HG03066 (cell line): ENCODE results near the gene OPN3.

Experiments used
- ATAC-seq: cut with Tn5 transposase; IDR thresholded peaks from one replicate; pipeline ENCODE4 v1.9.1; 2021; ENCODE audit warnings: low read depth; ENCODE audit not compliant: unreplicated experiment

Gene OPN3

DNA sequence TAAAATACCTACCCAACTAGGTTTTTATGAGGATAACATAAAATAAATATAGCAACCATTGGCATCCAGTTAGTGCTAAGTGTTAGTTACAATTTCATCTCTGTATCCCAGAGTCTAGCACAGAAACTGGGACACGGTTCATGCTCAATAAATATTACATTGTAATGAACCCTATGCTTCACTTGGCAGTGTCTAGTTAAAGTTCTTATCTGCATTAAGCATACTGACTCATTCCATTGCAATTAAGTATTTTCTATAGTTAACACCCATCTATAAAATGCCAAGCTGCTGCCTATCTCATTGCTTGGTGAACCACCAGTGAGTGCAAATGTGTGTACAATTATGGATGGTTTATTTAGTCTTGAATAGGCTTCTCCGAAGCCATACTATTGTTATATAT is 15.2 kb downstream of the OPN3 start:
- ATAC-seq, result no peak

- ATAC-seq, result no peak
These were observed 17.5 kb downstream of the OPN3 start for GRCh38 chr1:241622669-241623068.

- no peak for ATAC-seq
These were observed 22.7 kb downstream of the OPN3 start for GRCh38 chr1:241617426-241617825.

DNA sequence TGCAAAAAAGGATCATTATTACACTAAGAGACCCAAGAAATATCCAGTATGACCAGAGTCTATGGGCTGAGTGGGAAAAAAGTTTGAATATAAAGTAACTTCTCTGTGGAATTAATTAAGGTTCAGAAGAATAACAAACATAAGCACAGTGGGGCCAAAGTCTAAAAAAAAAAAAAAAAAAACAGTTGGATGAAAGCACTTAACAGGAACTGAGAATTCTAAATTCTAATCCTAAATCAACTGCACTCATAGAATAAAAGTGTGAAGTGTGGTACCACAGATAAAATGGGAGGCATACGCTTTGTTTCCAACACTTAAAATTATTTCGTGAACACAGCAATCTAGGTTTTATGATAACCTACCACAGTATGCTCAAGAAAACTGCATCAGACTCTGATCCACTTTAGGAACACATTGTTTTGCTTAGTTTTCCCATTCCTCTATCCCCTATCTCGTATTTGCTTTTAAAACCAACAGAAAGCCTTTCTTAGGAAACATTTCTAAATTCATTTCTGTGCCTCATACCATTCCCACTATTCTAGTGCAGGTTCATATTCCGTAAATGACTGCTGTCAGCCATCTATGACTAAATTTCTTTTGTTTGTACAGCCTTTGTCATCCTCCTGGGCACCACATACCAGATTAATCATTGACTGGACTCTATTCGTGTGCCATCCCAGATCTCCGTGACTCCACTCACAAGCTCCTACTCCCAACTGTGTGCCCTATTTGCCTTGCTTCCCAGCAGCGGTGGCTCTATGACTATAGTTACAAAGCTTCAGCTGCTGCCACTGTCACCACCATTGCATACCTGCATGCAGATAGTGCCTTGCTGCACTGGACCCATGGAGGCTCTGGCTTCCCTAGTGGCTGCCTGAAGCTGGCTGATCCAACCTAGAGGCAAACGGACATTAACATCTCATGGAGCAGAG is 24.9 kb downstream of the OPN3 start:
- no peak for ATAC-seq

- no peak for ATAC-seq
These were observed 25.6 kb downstream of the OPN3 start for GRCh38 chr1:241614572-241614971.

GRCh38 chr1:241614144-241614543 is 26.0 kb downstream of the OPN3 start:
- no peak for ATAC-seq

- ATAC-seq, result no peak
These were observed 27.4 kb downstream of the OPN3 start for GRCh38 chr1:241612533-241613477.

DNA sequence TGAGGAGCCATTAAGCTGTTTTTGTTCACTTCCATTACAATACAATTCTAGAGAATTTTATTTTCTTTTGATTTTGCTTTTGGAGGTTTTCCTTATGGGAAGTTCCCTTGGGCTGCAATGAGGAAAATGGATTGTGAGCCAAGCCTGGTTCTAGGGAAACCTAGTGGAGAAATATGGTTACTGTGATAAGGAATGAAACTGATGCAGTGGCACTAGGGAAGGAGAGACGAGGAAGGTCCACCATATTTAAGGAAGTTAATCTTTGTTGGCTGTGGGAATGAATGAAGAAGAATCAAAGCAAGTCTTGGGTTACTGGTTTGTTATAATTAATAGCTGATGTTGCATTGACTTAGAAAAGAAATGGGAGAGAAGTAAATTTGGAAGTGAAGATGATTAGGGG is 28.4 kb downstream of the OPN3 start:
- no peak for ATAC-seq

DNA sequence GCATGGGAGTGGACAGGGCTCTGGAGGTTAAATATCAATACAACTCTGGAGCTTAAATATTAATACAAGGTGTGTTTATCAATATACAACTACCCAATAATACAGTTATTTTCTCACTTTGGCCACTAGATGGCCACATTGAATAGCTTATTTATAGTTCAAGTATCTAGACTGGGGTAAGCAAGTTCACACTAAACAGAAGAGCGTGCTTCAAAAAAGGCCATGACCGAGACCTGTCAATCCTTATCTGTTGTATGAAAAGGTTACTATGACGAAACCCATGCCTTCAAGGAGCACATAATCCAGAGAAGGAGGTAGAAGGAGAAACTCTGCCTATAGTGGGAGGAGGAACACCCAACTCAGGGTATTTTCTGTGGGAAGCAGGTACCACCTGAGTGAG is 29.1 kb downstream of the OPN3 start:
- peak; percentile 88 for ATAC-seq

DNA sequence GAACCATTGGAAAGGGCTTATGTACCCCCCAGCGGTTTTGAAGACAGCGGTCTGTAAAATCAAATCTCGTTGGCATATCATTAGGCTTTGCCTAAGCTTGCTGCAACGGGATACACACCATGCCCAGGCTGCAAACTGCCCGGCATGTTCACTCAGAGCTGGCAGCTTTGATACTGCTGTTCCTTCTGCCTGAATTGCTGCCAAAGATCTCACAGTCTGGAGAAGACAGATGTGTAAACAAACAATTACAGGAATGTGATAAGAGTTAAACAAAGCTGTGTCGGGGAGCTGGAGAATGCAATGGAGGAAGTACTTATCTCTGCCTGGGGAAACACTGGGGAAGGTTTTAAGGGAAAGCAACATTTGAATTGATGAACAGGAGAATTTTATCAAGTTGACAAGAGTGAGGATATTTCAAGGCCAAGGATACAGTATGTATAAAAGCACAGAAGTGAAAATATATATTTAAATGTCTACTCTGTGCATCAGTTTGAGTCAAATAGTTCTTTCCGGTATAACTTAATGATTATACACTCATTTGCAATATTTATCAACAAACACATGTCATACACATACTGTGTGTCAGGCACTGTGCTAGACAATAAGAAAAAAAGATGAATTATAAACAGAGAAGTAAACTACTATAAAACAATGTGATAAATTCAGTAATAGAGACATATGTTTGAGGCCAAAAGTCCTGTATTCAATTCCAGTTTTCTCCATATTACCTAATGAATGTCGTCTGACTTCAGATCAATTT is 29.9 kb downstream of the OPN3 start:
- ATAC-seq, result no peak

GRCh38 chr1:241608379-241609033 is 31.7 kb downstream of the OPN3 start:
- ATAC-seq, result no peak

DNA sequence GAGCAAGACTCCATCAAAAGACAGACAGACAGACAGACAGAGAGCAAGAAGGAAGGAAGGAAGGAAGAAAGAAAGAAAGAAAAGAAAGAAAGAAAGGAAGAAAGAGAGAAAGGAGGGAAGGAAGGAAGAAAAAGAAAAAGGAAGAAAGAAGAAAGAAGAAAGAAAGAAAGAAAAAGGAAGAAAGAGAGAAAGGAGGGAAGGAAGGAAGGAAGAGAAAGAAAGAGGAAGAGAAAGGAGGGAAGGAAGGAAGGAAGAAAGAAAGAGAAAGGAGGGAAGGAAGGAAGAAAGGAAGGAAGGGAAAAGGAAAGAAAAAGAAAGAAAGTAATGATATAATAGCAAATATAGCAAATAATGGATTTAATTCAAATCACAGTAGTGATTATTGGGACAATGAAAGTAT is 32.7 kb downstream of the OPN3 start:
- ATAC-seq, result no peak

DNA sequence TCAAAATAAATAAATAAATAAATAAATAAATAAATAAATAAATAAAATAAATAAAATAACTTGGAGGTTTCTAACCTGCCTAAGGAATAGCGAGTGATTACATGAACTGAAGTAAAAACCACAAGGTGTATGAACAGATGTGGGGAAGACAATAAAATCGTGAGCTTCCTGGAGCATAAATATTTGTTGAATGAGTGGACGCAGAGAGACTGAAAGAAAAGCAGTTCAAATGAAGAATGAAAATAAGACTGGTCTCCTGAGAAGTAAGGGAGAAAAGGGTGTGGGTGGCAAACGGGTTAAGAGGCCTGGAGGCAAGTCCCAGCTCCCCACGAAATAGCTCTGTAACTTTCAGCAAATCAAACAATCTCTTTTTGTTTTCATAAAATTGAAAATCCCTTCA is 33.6 kb downstream of the OPN3 start:
- no peak for ATAC-seq

DNA sequence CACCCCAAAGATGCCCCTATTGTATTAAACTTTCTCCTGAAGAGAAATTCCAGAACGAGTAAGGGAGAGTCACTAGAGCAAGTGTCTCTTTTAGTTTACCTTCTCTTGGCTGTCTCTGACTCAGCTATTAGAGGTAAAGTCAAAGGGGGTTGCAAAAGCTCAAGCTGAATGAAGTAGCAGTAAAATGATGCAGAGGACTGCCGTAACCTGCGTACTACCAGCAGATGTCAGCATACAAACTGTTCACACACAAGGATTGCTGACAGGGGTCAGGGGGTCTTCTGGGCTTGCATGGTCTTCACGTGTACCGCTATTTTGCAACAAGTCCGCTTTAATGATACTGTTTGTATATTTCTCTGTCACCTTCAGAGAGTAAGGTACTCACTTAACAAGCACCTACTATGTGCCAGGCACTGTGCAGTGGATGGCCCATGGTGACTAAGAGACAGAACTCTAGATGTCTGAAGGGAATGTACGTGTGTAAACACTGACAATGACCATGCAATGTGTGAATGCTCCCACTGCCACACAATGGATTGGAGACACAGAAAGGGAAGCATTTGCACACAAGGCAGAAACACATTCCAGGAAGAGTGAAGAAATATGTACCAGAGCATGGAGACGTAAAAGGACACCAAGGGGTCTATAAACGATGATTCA is 34.9 kb downstream of the OPN3 start:
- ATAC-seq, result no peak

DNA sequence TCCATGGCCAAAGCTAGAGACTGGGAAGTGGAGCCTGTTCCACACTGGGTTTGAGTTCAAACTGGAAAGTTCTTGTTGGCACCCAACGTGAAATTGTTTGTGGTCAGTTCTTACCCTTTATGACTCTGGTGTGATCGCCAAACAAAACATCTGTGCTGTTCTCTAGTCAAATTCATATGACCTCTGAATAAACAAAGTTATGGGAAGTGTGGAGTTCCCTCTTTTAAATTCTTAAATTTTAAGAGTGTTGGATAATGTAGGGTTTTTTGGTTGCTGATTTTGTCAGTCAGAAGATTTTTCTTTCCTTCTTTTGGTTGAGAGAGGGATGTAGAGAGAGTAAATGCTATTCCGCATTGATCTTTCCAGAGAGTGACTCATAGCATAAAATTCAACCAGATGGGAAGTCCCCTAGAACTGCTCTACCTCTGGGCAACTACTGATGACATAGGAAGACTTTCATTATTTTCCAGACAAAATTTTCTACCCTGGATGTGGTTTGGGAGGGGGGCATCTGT is 36.4 kb downstream of the OPN3 start:
- ATAC-seq, result no peak

GRCh38 chr1:241600496-241600901 is 39.7 kb downstream of the OPN3 start:
- ATAC-seq, result peak; percentile 85

DNA sequence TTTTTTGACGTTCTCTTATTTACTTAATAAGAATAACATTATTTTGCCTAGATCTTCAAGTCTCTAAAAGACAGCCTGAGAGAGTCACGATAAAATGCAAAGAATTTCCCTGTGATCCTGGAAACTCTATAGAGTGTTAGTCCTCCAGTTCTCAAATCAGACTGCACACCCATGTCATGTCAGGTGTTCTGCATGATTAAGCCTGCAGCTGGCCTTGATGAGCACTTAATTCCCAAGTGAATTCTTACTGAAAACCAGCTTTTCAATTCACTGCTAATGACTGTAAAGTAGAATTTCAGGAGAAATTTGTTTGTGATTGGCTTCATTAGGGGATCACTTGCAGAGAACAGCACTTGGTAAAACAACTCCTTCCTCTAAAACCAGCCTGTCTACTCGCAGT is 41.9 kb downstream of the OPN3 start:
- ATAC-seq, result no peak

DNA sequence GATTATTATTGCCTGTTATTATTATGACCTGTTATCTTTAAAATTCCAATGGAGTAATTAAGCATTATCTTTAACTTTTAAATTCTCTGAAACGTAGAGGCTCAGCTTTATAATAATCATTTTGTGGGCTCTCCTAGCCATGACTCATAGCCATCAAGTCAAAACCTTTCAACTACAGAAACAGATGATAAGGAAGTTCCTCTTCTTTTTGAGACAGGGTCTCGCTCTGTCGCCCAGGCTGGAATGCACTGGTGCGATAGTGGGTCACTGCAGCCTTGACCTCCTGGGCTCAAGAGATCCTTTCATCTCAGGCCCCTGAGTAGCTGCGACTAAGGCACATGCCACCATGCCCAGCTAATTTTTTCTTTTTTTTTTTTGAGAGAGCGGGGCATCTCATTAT is 43.5 kb downstream of the OPN3 start:
- ATAC-seq, result no peak

DNA sequence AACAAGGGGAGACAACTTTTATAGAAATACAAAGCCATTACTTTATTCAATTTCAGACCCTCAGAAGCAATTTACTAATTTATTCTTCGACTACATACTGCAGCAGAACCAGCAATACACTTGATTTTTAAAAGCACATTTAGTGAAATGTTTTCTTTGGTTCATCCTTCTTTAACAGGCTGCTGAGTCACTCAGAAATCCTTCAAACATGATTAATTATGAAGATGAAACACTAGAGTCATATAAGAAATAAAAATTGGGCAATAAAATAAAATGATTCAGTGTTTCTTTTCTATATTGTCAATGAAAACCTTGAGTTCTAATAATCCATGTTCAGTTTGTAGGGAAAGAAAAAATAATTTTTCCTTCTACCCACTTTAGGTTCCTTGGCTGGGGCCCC is 47.0 kb downstream of the OPN3 start:
- no peak for ATAC-seq
